Measurements from ENCODE around the gene SLC39A7.

SLC39A7 gene

GRCh38 chr6:33171016-33171879, 29.4 kb upstream of the SLC39A7 start:
- no peak for DNase-seq

DNA sequence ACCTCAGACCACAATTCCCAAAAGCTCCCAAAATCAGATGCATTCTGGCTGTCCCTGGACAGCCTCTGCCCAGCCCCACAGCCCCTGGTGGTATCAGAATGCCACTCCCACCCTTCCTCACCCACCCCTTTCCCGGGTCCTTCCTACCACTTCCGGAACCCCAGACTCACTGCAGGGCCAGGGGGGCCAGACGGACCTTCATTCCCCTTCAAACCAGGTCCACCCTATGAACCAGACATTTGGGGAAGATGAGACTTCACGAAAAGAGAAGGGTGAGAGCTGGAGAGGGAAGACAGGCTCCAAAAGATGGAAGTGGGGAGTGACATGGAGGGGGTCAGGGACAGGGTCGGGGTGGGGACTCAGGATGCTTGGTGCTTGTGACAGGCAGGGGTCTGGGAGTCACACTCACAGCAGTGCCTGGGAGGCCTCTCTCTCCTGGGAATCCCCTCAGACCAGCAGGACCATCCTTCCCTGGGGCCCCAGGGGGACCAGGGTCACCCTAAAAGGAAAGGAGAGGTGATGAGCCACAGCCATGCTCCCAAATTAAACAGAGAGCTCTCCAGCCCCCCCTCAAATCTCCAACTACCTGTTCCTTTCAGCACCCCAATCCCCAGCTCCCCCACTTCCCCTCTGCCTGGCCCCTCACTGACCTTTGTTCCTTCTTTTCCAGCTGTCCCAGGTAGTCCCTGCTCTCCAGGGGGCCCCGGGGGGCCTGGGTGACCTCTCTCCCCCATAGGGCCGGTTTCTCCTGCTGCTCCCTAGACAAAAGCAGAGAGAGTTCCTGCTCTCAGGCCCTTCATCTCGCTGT, 28.6 kb upstream of the SLC39A7 start:
- DNase-seq = no peak

- DNase-seq = no peak
Observed at GRCh38 chr6:33172688-33173534, 27.8 kb upstream of the SLC39A7 start.

GRCh38 chr6:33173535-33174180, 27.0 kb upstream of the SLC39A7 start:
- DNase-seq = no peak

DNA sequence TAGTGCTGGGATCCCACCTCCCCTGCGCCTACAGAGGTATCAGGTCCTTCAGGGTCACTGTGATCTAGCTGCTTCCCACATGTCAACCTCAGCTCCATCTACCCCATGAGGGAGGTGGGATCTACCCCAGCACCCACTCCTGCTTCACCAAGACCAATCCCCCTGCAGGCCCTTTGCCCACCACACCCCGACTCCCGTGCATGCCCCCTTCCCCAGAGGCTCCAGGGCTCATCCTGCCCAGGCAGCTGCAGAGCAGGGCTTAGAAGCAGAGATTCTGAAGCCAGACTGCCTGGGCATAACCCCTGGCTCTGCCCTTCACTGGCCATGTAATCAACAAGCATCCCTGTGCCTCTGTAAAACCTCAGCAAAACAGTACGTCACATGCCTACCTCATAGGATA, 25.9 kb upstream of the SLC39A7 start:
- no peak for DNase-seq

- DNase-seq = no peak
Observed at GRCh38 chr6:33175436-33176069, 25.1 kb upstream of the SLC39A7 start.

GRCh38 chr6:33176906-33177305, 23.8 kb upstream of the SLC39A7 start:
- DNase-seq = no peak

DNA sequence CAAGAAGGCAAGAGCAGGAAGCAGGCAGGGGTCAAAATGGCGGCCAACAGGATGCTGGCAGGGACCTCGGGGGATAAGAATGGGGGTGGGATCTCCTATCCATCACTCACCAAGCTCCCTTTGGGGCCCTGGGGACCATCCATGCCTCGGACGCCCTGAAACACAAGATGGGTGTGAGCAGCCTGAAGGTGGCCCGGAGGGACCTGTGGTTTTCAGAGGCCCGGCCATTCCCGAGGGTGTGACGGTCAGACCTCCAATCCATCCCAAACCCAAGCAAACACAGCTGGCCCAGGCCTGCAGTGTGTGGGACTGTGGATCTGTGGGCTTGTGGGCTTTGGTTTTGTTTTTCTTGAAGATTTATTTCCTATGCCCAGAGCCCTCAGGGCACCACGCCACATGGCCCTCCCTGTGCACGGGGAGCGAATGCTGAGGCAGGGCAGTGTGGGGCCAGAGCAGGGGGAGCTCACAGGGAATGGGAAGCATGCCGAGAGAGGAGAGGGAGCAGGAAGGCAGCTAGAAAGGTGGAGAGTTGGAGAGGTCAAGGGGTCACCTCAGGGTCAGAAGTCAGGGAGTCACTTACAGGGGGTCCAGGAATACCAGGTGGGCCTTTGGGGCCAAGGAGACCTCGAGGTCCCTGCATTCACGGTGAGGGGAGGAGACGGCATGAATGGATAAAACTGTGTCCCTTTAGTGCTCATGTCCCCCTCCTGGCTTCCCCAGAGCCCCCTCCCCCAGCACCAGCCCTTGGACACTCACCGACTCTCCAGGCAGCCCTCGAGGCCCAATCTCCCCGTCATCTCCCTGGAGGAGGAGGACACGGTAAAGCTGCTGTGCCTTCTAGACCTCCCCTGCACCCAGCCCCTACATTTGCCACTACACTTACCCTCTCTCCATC, 22.9 kb upstream of the SLC39A7 start:
- DNase-seq = no peak

DNA sequence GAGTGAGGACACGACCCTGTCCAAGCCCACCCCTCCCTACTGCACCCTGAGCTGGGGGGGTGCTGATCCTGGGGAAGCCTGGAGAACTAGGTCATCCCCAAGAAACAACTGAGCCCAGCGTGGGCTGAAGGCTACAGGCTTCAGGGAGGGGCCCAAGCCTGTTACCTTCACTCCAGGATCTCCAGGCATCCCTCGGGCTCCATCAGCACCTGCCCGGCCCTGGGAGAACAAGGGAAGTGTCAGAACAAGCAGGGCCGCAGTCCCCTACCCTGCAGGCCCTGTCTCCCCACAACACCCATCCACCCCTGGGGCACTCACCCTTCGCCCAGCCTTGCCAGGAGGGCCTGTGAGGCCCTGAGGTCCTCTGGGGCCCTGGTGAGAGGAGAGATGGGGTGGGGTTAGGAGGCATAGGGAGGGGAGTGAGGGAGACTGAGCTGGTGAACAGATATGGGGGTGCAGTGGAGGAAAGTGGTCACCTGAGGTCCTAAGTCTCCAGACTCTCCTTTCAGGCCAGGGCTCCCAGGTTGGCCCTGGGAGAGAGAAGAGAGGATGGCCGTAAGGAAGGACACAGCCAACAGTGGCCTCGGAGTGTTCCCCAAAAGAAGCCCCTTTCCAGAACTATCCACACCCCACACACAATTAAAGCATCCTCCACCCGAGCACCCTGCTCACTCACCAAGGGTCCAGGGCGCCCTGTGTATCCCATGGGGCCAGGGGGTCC, 21.8 kb upstream of the SLC39A7 start:
- DNase-seq = no peak

- no peak for DNase-seq
Observed at GRCh38 chr6:33181141-33181540, 19.5 kb upstream of the SLC39A7 start.

DNA sequence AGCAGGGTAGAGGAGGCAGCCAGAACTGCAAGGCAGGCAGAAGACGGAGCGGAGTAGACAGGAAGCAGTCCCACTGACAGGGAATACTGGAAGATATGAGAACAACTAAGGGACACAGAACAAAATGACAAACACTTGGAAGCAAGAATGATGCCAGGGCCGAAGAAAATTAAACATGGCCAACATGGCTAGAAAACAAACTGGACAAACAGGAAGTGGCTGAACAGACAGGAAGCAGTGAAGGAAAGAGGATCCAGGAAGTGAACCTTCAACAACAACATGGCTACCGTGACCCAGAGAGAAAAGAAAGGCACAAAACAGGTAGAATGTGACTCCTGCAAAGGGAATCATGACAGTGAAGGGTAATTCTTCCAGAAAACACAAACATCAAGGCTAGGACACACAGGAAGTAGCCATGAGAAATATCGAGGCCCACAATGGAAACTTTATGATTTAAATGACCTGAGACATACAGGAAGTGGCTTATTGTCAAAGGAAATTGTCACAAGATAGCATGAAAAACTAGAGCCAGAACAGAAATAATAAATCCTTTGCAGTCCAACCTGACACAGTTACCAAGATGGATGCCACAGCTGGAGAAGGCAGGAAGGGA, 17.5 kb upstream of the SLC39A7 start:
- DNase-seq = no peak

GRCh38 chr6:33185190-33185589, 15.5 kb upstream of the SLC39A7 start:
- DNase-seq = no peak

GRCh38 chr6:33185654-33186187, 14.9 kb upstream of the SLC39A7 start:
- no peak for DNase-seq

DNA sequence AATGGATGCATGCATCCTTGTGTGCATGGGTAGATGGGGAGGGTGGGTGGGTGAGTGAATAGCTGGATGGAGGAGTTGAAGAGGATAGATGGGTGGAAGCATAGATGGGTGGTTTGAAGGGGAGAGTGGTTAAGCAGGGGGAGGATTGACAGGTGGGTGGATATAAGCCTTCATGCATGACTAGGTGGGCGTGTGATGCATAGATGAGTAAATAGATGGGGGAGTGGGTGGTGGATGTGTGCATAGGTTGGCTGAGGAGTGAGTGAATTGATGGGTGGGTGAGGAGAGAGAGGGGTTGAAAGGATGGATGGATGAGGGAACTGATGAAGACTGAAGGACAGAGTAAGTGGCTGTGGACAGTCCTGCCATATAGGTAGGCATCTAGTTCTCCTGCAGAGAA, 12.9 kb upstream of the SLC39A7 start:
- DNase-seq = no peak

DNA sequence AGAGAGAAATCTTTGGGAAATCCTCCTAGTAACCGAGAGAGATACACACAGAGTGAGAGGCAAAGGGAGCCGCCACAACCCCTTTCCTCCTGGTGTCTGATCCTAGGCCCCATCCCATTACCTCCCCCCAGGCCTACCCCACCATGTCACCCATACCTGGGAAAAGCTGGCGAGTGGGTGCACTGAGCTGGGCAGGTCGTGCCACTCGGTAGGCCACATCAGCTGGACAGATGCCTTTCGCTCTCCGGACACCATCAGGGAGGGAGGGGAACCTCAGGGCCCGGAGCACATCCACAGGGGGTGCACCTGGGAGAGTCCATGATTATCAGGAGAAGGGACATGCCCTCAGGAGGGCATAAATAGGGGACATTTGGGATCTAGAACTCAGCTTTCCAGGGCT, 11.5 kb upstream of the SLC39A7 start:
- DNase-seq = no peak

- DNase-seq = no peak
Observed at GRCh38 chr6:33189625-33190448, 10.8 kb upstream of the SLC39A7 start.

DNA sequence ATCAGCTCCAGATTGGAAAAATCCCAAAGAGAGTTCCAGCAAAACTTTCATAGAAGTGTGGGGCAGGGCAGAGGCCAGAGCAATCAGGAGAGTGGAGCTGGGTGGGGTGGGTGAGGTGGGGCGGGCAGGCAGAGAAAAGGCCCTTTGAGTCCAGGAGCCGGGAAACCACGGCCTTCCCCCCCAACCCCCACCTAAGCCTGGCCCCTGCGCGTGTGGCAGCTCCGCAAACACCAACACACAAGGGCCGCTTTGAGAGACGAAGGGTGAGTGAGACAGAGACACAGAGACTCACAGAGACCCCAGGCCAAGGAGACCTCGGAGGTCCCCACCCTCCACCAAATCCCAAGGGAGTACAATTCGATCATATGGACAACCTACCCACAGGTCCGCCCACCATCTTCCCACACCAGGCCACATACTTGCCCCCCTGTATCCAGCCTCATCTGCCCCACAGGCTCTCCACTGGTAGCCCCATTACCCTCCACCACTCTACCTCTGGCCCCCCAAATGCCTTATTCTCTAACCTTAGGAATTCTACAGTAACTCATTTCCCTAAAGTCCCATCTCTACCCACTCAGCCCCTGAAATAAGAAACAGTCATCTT, 10.1 kb upstream of the SLC39A7 start:
- no peak for DNase-seq

DNA sequence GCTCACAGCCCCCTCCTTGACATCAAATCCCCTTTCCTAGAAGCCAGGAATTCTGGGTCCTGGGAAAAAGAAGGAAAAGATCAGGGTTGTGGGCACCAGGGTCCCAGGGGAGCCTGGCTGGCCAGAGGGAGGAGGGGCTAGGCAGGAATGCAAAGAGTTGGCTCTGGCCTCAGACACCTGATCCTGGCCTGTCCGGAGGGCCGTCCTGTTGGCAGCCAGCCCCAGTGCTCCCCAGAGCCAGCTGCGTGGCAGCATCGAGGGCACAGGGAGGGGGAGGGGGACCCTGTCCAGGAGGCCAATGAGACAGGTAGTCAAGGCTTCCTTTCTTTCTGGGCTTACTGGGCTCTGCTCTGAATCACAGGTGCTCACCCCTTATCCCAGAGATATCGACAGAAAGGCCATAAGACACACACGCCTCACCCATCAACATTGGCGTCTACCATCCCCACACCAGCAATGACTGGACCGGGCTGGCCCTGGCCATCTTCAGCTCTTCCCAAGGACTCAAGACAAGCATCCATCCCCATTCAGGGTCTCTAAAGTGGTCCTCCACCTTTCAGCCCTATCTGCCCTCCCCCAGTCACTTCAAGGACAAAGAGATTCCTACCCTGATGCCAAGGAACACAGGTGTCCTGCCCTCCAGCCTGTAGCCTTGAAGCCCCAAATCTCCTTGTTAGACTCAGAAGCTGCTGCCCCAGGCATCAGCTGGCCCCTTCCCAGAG, 9.1 kb upstream of the SLC39A7 start:
- no peak for DNase-seq

Data from NCI-H1694 (cell line).